ENCODE measurements around the gene TNNC1.

- TF ChIP-seq, protein P1, sequence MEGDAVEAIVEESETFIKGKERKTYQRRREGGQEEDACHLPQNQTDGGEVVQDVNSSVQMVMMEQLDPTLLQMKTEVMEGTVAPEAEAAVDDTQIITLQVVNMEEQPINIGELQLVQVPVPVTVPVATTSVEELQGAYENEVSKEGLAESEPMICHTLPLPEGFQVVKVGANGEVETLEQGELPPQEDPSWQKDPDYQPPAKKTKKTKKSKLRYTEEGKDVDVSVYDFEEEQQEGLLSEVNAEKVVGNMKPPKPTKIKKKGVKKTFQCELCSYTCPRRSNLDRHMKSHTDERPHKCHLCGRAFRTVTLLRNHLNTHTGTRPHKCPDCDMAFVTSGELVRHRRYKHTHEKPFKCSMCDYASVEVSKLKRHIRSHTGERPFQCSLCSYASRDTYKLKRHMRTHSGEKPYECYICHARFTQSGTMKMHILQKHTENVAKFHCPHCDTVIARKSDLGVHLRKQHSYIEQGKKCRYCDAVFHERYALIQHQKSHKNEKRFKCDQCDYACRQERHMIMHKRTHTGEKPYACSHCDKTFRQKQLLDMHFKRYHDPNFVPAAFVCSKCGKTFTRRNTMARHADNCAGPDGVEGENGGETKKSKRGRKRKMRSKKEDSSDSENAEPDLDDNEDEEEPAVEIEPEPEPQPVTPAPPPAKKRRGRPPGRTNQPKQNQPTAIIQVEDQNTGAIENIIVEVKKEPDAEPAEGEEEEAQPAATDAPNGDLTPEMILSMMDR (IDR thresholded peaks at IDR 0.05; ENCODE audit: insufficient read depth, low read depth, low read length), result no peak
- no peak for TF ChIP-seq EZH2 (IDR thresholded peaks at IDR 0.05; ENCODE audit: insufficient read depth, low read length)
Measured at GRCh38 chr3:52490939-52491526, 37.2 kb upstream of the TNNC1 start.

All from astrocyte (in vitro differentiated cells and primary cell).